ENCODE data around the gene OPN3.

OPN3 gene

GRCh38 chr1:241615043-241615974 lies 24.9 kb downstream of the OPN3 start:
- DNase-seq (ENCODE audit: low spot score): no peak
- in situ Hi-C loops (cut with MboI; ENCODE audit: low sequenced_read_pairs, unreplicated experiment): loop anchor here (10.0 kb wide), 1 partner anchor 379 kb away; the partner anchor contains the start of gene MAP1LC3C
- no peak for TF ChIP-seq CTCF (IDR thresholded peaks at IDR 0.05; ENCODE audit: borderline replicate concordance, control extremely low read depth, extremely low read depth, insufficient read depth, missing control alignments)

GRCh38 chr1:241614572-241614971 lies 25.6 kb downstream of the OPN3 start:
- DNase-seq (ENCODE audit: low spot score): no peak
- in situ Hi-C loops (cut with MboI; ENCODE audit: low sequenced_read_pairs, unreplicated experiment): loop anchor here (10.0 kb wide), 1 partner anchor 380 kb away; the partner anchor contains the start of gene MAP1LC3C
- TF ChIP-seq CTCF (IDR thresholded peaks at IDR 0.05; ENCODE audit: borderline replicate concordance, control extremely low read depth, extremely low read depth, insufficient read depth, missing control alignments): no peak

GRCh38 chr1:241614144-241614543 lies 26.0 kb downstream of the OPN3 start:
- in situ Hi-C loops (cut with MboI; ENCODE audit: low sequenced_read_pairs, unreplicated experiment): loop anchor here (10.0 kb wide), 1 partner anchor 381 kb away; the partner anchor contains the start of gene MAP1LC3C
- TF ChIP-seq CTCF (IDR thresholded peaks at IDR 0.05; ENCODE audit: borderline replicate concordance, control extremely low read depth, extremely low read depth, insufficient read depth, missing control alignments): no peak

GRCh38 chr1:241612533-241613477 lies 27.4 kb downstream of the OPN3 start:
- TF ChIP-seq CTCF (IDR thresholded peaks at IDR 0.05; ENCODE audit: borderline replicate concordance, control extremely low read depth, extremely low read depth, insufficient read depth, missing control alignments): no peak
- DNase-seq (ENCODE audit: low spot score): no peak
- in situ Hi-C loops (cut with MboI; ENCODE audit: low sequenced_read_pairs, unreplicated experiment): loop anchor here (10.0 kb wide), 1 partner anchor 382 kb away; the partner anchor contains the start of gene MAP1LC3C

More at GRCh38 chr1:241614144-241614543, 26.0 kb downstream of the OPN3 start:
- DNase-seq (ENCODE audit: low spot score): no peak

GRCh38 chr1:241611736-241612135 lies 28.4 kb downstream of the OPN3 start:
- in situ Hi-C loops (cut with MboI; ENCODE audit: low sequenced_read_pairs, unreplicated experiment): loop anchor here (10.0 kb wide), 1 partner anchor 383 kb away; the partner anchor contains the start of gene MAP1LC3C
- DNase-seq (ENCODE audit: low spot score): no peak
- TF ChIP-seq CTCF (IDR thresholded peaks at IDR 0.05; ENCODE audit: borderline replicate concordance, control extremely low read depth, extremely low read depth, insufficient read depth, missing control alignments): no peak

- DNase-seq (ENCODE audit: low spot score): peak; percentile 36
- in situ Hi-C loops (cut with MboI; ENCODE audit: low sequenced_read_pairs, unreplicated experiment): loop anchor here (10.0 kb wide), 1 partner anchor 384 kb away; the partner anchor contains the start of gene MAP1LC3C
- TF ChIP-seq CTCF (IDR thresholded peaks at IDR 0.05; ENCODE audit: borderline replicate concordance, control extremely low read depth, extremely low read depth, insufficient read depth, missing control alignments): peak; percentile 25
Observed at GRCh38 chr1:241611063-241611462, 29.1 kb downstream of the OPN3 start.
